Measurements from ENCODE around the gene APRT. TPM values are rescaled to one million over a fixed set of nuclear protein-coding genes. Genes with fewer than 3 reads are reported as not detected.

The APRT gene
- total and polyA plus RNA-seq, 2 of the 8 experiments (the other 6 are each of a cell fraction or from before 2014, with no cell fraction given), result 221 to 267 TPM

DNA sequence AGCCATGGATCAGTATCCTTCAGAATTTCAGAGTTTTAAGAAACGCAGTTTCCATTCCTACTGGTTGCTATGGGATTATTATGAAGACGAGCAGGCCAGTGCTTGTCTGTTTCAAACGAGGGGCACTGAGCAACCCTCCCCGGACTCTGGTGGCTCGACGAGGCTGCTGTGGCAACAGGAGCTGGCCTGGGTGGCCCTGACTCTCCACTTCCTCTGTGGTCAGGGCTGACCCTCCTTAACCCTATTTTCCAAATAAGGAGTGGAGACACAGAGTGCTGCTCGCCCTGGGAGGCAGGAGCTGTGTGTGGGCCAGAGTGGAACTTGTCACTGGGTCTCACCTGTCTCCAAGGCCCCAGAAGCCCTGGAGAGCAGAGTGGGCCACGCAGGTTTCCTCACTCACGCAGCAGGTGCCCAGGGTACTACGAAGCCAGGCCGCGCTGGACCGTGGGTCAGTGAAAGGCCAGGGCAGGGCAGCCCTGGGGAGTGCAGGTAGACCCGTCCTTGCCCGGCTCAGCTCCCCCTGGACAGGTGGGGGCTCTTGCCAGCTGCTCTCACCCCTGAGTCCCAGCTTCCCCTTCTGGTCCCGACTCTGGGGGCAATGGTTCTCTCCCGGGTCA lies 41.7 kb upstream of the APRT start:
- no peak overlapping the region for H3K4me2 ChIP-seq (ENCODE audit: insufficient read depth in 1 of 2, low read depth in 2 of 2, low read length in 2 of 2)
- no peak for TF ChIP-seq CEBPB (IDR thresholded peaks at IDR 0.05; ENCODE audit: low read depth, low read length)
- no peak for TF ChIP-seq JUN (IDR thresholded peaks at IDR 0.05; ENCODE audit: low read depth, low read length)
- TF ChIP-seq SIRT6 (IDR thresholded peaks at IDR 0.05; ENCODE audit: low read length), result no peak
- TF ChIP-seq, protein P1, sequence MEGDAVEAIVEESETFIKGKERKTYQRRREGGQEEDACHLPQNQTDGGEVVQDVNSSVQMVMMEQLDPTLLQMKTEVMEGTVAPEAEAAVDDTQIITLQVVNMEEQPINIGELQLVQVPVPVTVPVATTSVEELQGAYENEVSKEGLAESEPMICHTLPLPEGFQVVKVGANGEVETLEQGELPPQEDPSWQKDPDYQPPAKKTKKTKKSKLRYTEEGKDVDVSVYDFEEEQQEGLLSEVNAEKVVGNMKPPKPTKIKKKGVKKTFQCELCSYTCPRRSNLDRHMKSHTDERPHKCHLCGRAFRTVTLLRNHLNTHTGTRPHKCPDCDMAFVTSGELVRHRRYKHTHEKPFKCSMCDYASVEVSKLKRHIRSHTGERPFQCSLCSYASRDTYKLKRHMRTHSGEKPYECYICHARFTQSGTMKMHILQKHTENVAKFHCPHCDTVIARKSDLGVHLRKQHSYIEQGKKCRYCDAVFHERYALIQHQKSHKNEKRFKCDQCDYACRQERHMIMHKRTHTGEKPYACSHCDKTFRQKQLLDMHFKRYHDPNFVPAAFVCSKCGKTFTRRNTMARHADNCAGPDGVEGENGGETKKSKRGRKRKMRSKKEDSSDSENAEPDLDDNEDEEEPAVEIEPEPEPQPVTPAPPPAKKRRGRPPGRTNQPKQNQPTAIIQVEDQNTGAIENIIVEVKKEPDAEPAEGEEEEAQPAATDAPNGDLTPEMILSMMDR (IDR thresholded peaks at IDR 0.05; ENCODE audit: control extremely low read depth in 1 of 3, insufficient read depth in 1 of 3, low read depth in 1 of 3, low read length in 3 of 3), result no peak
- no peak for TF ChIP-seq RAD21 (IDR thresholded peaks at IDR 0.05 in 1 of 2, conservative IDR thresholded peaks at IDR 0.05 in 1 of 2; ENCODE audit: low read depth in 2 of 2, low read length in 2 of 2)
- no peak for TF ChIP-seq CHD1 (IDR thresholded peaks at IDR 0.05; ENCODE audit: low read depth, low read length)
- no peak for TF ChIP-seq BRCA1 (IDR thresholded peaks at IDR 0.05; ENCODE audit: low read depth, low read length)
- no peak for TF ChIP-seq SP1 (IDR thresholded peaks at IDR 0.05; ENCODE audit: low read depth, low read length)
- H4K5ac ChIP-seq (ENCODE audit: insufficient read length, low read depth, low read length), result no peak overlapping the region
- no peak overlapping the region for H3K23ac ChIP-seq (ENCODE audit: insufficient read length)
- H4K91ac ChIP-seq (replicated peaks; ENCODE audit: insufficient read length, low read length), result no peak overlapping the region
- H3K56ac ChIP-seq (replicated peaks; ENCODE audit: insufficient read length, low read depth, low read length), result no peak overlapping the region
- no peak overlapping the region for H2AFZ ChIP-seq (ENCODE audit: low read length)
- H3K14ac ChIP-seq (ENCODE audit: insufficient read length), result no peak overlapping the region
- H2AK5ac ChIP-seq (ENCODE audit: low read depth, low read length), result no peak overlapping the region
- H3K23me2 ChIP-seq (ENCODE audit: low read depth, low read length), result peaks cover 2% of the 10 kb centered on the region
- H3K27me3 ChIP-seq (replicated peaks in 1 of 4; ENCODE audit: control insufficient read depth in 3 of 4, extremely low read depth in 1 of 4, insufficient read depth in 3 of 4, low read length in 3 of 4), result no peaks in the 10 kb centered on the region
- no peak overlapping the region for H2BK20ac ChIP-seq (ENCODE audit: low read length)
- no peak overlapping the region for H3K4ac ChIP-seq (replicated peaks; ENCODE audit: insufficient read length, low read depth, low read length)
- H2BK5ac ChIP-seq (ENCODE audit: low read depth, low read length), result no peak overlapping the region
- H3K9me3 ChIP-seq (ENCODE audit: insufficient read depth in 2 of 2, low read depth in 1 of 2, low read length in 1 of 2), result peaks cover 0 to 5% of the 10 kb centered on the region in 2 experiments; a peak in 1 of 4 replicates
- CTCF ChIA-PET (ENCODE audit: partially characterized antibody), result interaction anchor here (0.8 to 1.7 kb wide), 8 partner anchors 9 to 363 kb away, joined by 3 to 6 read pairs (median 4); no protein-coding TSS in a partner anchor
- peaks cover 0 to 2% (median 0%) of the 10 kb centered on the region in 4 experiments; a peak in 1 of 8 replicates for H3K36me3 ChIP-seq (ENCODE audit: control insufficient read depth in 2 of 4, insufficient read depth in 4 of 4, low read length in 3 of 4)
- WGBS, 2 experiments (ENCODE audit: extremely low coverage in 1 of 2, insufficient coverage in 1 of 2, insufficient read length in 1 of 2, insufficient replicate concordance in 2 of 2, low coverage in 1 of 2, low lambda C conversion rate in 2 of 2, missing lambda C conversion rate in 1 of 2), result 93% methylated on average over 17 of the region's 17 CpGs; no CpG with 5 or more reads in 1 of the 2 experiments
- no peak for FAIRE-seq
- no peak overlapping the region for H2BK15ac ChIP-seq (ENCODE audit: low read length)
- H3K79me2 ChIP-seq (ENCODE audit: control insufficient read depth in 1 of 2, insufficient read depth in 2 of 2, low read length in 2 of 2), result peaks cover 0 to 10% of the 10 kb centered on the region in 2 experiments; a peak in 1 of 4 replicates
- H2BK120ac ChIP-seq (replicated peaks; ENCODE audit: low read depth, low read length), result no peak overlapping the region
- peaks cover 0 to 11% of the 10 kb centered on the region in 2 experiments for H4K20me1 ChIP-seq (replicated peaks in 1 of 2; ENCODE audit: control insufficient read depth in 1 of 2, insufficient read depth in 2 of 2, low read length in 2 of 2)
- H3K9ac ChIP-seq (replicated peaks in 1 of 4; ENCODE audit: extremely low read depth in 1 of 4, low read depth in 3 of 4, low read length in 3 of 4), result no peak overlapping the region
- H3K79me1 ChIP-seq (ENCODE audit: low read depth, low read length), result peaks cover 2% of the 10 kb centered on the region; the same call in 1 of the 2 replicates
- H3K4me1 ChIP-seq (replicated peaks in 1 of 4; ENCODE audit: control insufficient read depth in 3 of 4, insufficient read depth in 4 of 4, low read length in 3 of 4), result peaks cover 0 to 5% (median 3%) of the 10 kb centered on the region in 4 experiments; a peak in 5 of 7 replicates
- no peak overlapping the region for H3K18ac ChIP-seq (ENCODE audit: extremely low read depth, low read length)
- no peak for DNase-seq (ENCODE audit: low read depth in 1 of 2, low spot score in 2 of 2)
- H4K8ac ChIP-seq (ENCODE audit: extremely low read depth, insufficient read depth, low read length), result no peak overlapping the region
- POLR2A ChIA-PET (ENCODE audit: partially characterized antibody), result interaction anchor here (1.0 to 1.2 kb wide), 2 partner anchors 11 to 38 kb away, joined by 3 read pairs; no protein-coding TSS in a partner anchor
- H3K27ac ChIP-seq (ENCODE audit: low read depth, low read length), result no peak overlapping the region
- no peak overlapping the region for H3K4me3 ChIP-seq (ENCODE audit: extremely low read depth in 1 of 4, insufficient read depth in 2 of 4, low read depth in 3 of 4, low read length in 4 of 4)
- no peak overlapping the region for H2BK12ac ChIP-seq (ENCODE audit: low read depth, low read length)

All from H1 (cell line).